Trophoblast cell (in vitro differentiated cells and primary cell): ENCODE results near the gene GCSAM.

ENCODE experiments used
- DNase-seq, 2 donors: peaks; one replicate each; pipeline ENCODE4 v3.0.0-alpha.2; 2016
- H2AFZ ChIP-seq: 2 replicates; pipeline ENCODE4 v1.6.1; 2013; ENCODE audit warnings: low read length, moderate library complexity, mild to moderate bottlenecking; ENCODE audit not compliant: insufficient read depth, poor library complexity
- H2AK5ac ChIP-seq: 2 replicates; pipeline ENCODE4 v1.6.1; 2013; ENCODE audit warnings: mild to moderate bottlenecking, low read length
- H2BK120ac ChIP-seq: 2 replicates; pipeline ENCODE4 v1.6.1; 2013; ENCODE audit warnings: low read length, mild to moderate bottlenecking, moderate library complexity; ENCODE audit not compliant: insufficient read depth, poor library complexity
- H2BK12ac ChIP-seq: 2 replicates; pipeline ENCODE4 v1.6.1; 2013; ENCODE audit warnings: mild to moderate bottlenecking, low read length, moderate library complexity
- H2BK5ac ChIP-seq: 2 replicates; pipeline ENCODE4 v1.6.1; 2013; ENCODE audit warnings: low read length, low read depth, moderate library complexity, mild to moderate bottlenecking; ENCODE audit not compliant: poor library complexity
- H3K14ac ChIP-seq: 2 replicates; pipeline ENCODE4 v1.6.1; 2013; ENCODE audit warnings: mild to moderate bottlenecking, low read length
- H3K18ac ChIP-seq: 2 replicates; pipeline ENCODE4 v1.6.1; 2013; ENCODE audit warnings: mild to moderate bottlenecking, low read length
- H3K23ac ChIP-seq: 2 replicates; pipeline ENCODE4 v1.6.1; 2013; ENCODE audit warnings: low read length
- H3K27ac ChIP-seq: 2 replicates; pipeline ENCODE4 v1.5.1; 2013; ENCODE audit warnings: low read depth, mild to moderate bottlenecking, inconsistent platforms, low read length, moderate library complexity
- H3K27me3 ChIP-seq: 2 replicates; pipeline ENCODE4 v1.6.1; 2013; ENCODE audit warnings: inconsistent platforms, mild to moderate bottlenecking, low read length, moderate library complexity; ENCODE audit not compliant: insufficient read depth
- H3K36me3 ChIP-seq, 2 experiments: 1 replicate in 1 of 2; 2 replicates in 1 of 2; pipeline ENCODE4 v1.6.1; 2013; ENCODE audit warnings: low read length in 2 of 2, mild to moderate bottlenecking in 2 of 2, moderate library complexity in 1 of 2; ENCODE audit not compliant: insufficient read depth in 2 of 2, control insufficient read depth in 1 of 2
- H3K4ac ChIP-seq: 2 replicates; pipeline ENCODE4 v1.6.1; 2013; ENCODE audit warnings: low read depth, mild to moderate bottlenecking, low read length, moderate library complexity
- H3K4me1 ChIP-seq, 2 experiments: 1 replicate in 1 of 2; 2 replicates in 1 of 2; pipeline ENCODE4 v1.6.1; 2013; ENCODE audit warnings: low read length in 2 of 2, mild to moderate bottlenecking in 2 of 2, moderate library complexity in 1 of 2; ENCODE audit not compliant: insufficient read depth in 2 of 2, control insufficient read depth in 1 of 2
- H3K4me2 ChIP-seq: 2 replicates; pipeline ENCODE4 v1.6.1; 2013; ENCODE audit warnings: inconsistent platforms, mild to moderate bottlenecking, low read length, moderate library complexity
- H3K4me3 ChIP-seq: 2 replicates; pipeline ENCODE4 v1.5.1; 2013; ENCODE audit warnings: mild to moderate bottlenecking, low read depth, low read length, inconsistent platforms
- H3K79me1 ChIP-seq: one replicate; pipeline ENCODE4 v1.6.1; 2013; ENCODE audit warnings: low read length
- H3K79me2 ChIP-seq: 2 replicates; pipeline ENCODE4 v1.6.1; 2013; ENCODE audit warnings: low read length, mild to moderate bottlenecking; ENCODE audit not compliant: control insufficient read depth, insufficient read depth, poor library complexity
- H3K9ac ChIP-seq: 2 replicates; pipeline ENCODE4 v1.6.1; 2013; ENCODE audit warnings: mild to moderate bottlenecking, low read length
- H3K9me3 ChIP-seq: 2 replicates; pipeline ENCODE4 v1.6.1; 2013; ENCODE audit warnings: low read depth, mild to moderate bottlenecking, control low read depth, inconsistent platforms, low read length; ENCODE audit not compliant: insufficient read depth
- H4K12ac ChIP-seq: 2 replicates; pipeline ENCODE4 v1.6.1; 2013; ENCODE audit warnings: low read depth, mild to moderate bottlenecking, low read length, moderate library complexity
- H4K8ac ChIP-seq: 2 replicates; pipeline ENCODE4 v1.6.1; 2013; ENCODE audit warnings: low read depth, mild to moderate bottlenecking, low read length, moderate library complexity
- H4K91ac ChIP-seq: one replicate; pipeline ENCODE4 v1.6.1; 2013; ENCODE audit warnings: low read depth, mild to moderate bottlenecking, low read length, moderate library complexity
- WGBS: extraction: QIAGEN DNeasy Blood & Tissue Kit; methylation state at CpG from one replicate; pipeline ENCODE4 v1.1.7; 2013; ENCODE audit warnings: missing lambda C conversion rate; ENCODE audit not compliant: insufficient read length, insufficient coverage; ENCODE audit errors: extremely low coverage; 5-methylcytosine and 5-hydroxymethylcytosine counted together

GCSAM gene

GRCh38 chr3:112097378-112097777 is 35.7 kb downstream of the GCSAM start:
- no peak overlapping the region for H2BK5ac ChIP-seq
- no peak overlapping the region for H3K27ac ChIP-seq
- H3K4me2 ChIP-seq = no peak overlapping the region
- H2AK5ac ChIP-seq = no peak overlapping the region
- no peak overlapping the region for H3K23ac ChIP-seq
- H3K9ac ChIP-seq = no peak overlapping the region
- no peak overlapping the region for H3K4ac ChIP-seq
- no peak overlapping the region for H3K14ac ChIP-seq
- H3K27me3 ChIP-seq = no peaks in the 10 kb centered on the region
- H3K18ac ChIP-seq = no peak overlapping the region
- peaks cover 3% of the 10 kb centered on the region for H3K79me1 ChIP-seq
- no peak overlapping the region for H4K8ac ChIP-seq
- H2AFZ ChIP-seq = no peak overlapping the region
- H4K91ac ChIP-seq = no peak overlapping the region
- no peak overlapping the region for H4K12ac ChIP-seq
- peaks cover 17 to 18% of the 10 kb centered on the region in 2 experiments for H3K4me1 ChIP-seq
- no peak overlapping the region for H2BK120ac ChIP-seq
- whole genome bisulfite sequencing = no CpG with 5 or more reads among the region's 4 CpGs
- no peaks in the 10 kb centered on the region for H3K79me2 ChIP-seq
- DNase-seq = peak; percentile 86 to 91
- H3K4me3 ChIP-seq = no peak overlapping the region
- no peak overlapping the region for H2BK12ac ChIP-seq
- no peaks in the 10 kb centered on the region for H3K36me3 ChIP-seq
- H3K9me3 ChIP-seq = no peaks in the 10 kb centered on the region

- Histone ChIP-seq H2AFZ (no peak overlapping the region), H3K14ac (no peak overlapping the region), H3K4me1 (peaks cover 16 to 20% of the 10 kb centered on the region in 2 experiments), H4K8ac (no peak overlapping the region), H3K36me3 (no peaks in the 10 kb centered on the region), H2BK120ac (no peak overlapping the region), H4K91ac (no peak overlapping the region), H4K12ac (no peak overlapping the region), H3K18ac (no peak overlapping the region), H2BK12ac (no peak overlapping the region), H3K4me3 (no peak overlapping the region), H3K27me3 (no peaks in the 10 kb centered on the region), H3K27ac (peak overlapping the region; percentile 11), H2BK5ac (no peak overlapping the region), H3K9me3 (no peaks in the 10 kb centered on the region), H3K4me2 (no peak overlapping the region), H2AK5ac (no peak overlapping the region), H3K79me1 (peaks cover under 1% of the 10 kb centered on the region), H3K79me2 (no peaks in the 10 kb centered on the region), H3K9ac (no peak overlapping the region), H3K4ac (no peak overlapping the region), H3K23ac (no peak overlapping the region)
- WGBS = no CpG with 5 or more reads among the region's 2 CpGs
- peak; percentile 90 to 97 for DNase-seq
Measured at GRCh38 chr3:112096176-112096575, 36.9 kb downstream of the GCSAM start.

DNA sequence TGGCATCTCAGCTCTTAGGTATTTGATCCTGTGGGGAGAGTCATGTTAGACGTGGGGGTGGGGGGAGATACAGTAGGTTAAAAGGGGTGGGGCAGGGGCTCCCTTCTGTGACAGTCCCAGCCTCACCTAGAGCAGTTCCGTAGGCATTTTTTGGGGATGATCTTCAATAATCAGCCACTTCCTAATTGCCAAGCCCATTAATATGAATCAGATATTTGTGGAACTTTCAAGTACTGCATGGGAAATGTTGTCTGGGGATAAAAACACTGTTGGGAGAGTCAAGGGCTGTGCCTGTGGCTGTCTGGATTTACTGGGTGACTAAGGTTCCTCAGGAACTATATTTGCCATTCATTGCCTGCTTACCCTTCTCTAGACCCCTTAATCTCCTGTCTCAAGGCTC is 37.3 kb downstream of the GCSAM start:
- H3K27ac ChIP-seq = no peak overlapping the region
- H3K27me3 ChIP-seq = no peaks in the 10 kb centered on the region
- H3K79me1 ChIP-seq = no peaks in the 10 kb centered on the region
- H3K9me3 ChIP-seq = no peaks in the 10 kb centered on the region
- H3K4me3 ChIP-seq = no peak overlapping the region
- no peak overlapping the region for H3K4me2 ChIP-seq
- WGBS = no CpG with 5 or more reads among the region's 2 CpGs
- no peak overlapping the region for H2AK5ac ChIP-seq
- no peak overlapping the region for H2BK5ac ChIP-seq
- no peaks in the 10 kb centered on the region for H3K36me3 ChIP-seq
- H3K14ac ChIP-seq = no peak overlapping the region
- no peak overlapping the region for H4K91ac ChIP-seq
- H4K8ac ChIP-seq = no peak overlapping the region
- H4K12ac ChIP-seq = no peak overlapping the region
- peaks cover 20 to 23% of the 10 kb centered on the region in 2 experiments for H3K4me1 ChIP-seq
- no peak overlapping the region for H3K4ac ChIP-seq
- no peak overlapping the region for H3K9ac ChIP-seq
- H2BK12ac ChIP-seq = no peak overlapping the region
- no peak for DNase-seq
- H3K79me2 ChIP-seq = no peaks in the 10 kb centered on the region
- no peak overlapping the region for H3K23ac ChIP-seq
- H3K18ac ChIP-seq = no peak overlapping the region
- H2AFZ ChIP-seq = no peak overlapping the region
- no peak overlapping the region for H2BK120ac ChIP-seq

DNA sequence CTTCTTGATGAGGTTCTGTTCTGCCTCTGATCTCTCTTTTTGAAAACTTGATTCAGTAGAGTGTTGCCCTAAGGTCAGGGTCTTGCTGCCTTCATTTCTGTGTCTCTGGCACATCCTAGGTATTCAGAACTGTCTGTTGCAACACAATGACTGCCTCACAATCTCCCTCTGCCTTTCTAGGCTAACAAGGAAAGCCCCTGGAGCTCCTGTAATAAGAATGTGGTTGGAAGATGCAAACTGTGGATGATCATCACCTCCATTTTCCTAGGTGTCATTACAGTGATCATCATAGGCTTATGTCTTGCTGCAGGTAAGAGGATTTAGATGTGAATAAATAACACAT is 39.9 kb downstream of the GCSAM start:
- Histone ChIP-seq H3K18ac (no peak overlapping the region), H3K79me1 (no peaks in the 10 kb centered on the region), H3K4me3 (no peak overlapping the region), H3K23ac (no peak overlapping the region), H2BK120ac (no peak overlapping the region), H3K27me3 (no peaks in the 10 kb centered on the region), H3K4me1 (peaks cover 24 to 28% of the 10 kb centered on the region in 2 experiments), H3K27ac (peak overlapping the region; percentile 31), H2AK5ac (no peak overlapping the region), H3K4ac (no peak overlapping the region), H3K79me2 (no peaks in the 10 kb centered on the region), H2AFZ (no peak overlapping the region), H2BK12ac (no peak overlapping the region), H3K36me3 (no peaks in the 10 kb centered on the region), H4K12ac (no peak overlapping the region), H3K9ac (no peak overlapping the region), H3K14ac (no peak overlapping the region), H3K4me2 (no peak overlapping the region), H2BK5ac (no peak overlapping the region), H4K91ac (no peak overlapping the region), H3K9me3 (no peaks in the 10 kb centered on the region), H4K8ac (no peak overlapping the region)
- peak in 1 of 2 donors; percentile 50 for DNase-seq
